ENCODE data around the gene CHTF18. TPM values are rescaled to one million over a fixed set of nuclear protein-coding genes. Genes with fewer than 3 reads are reported as not detected.

CHTF18 gene
- total and polyA plus RNA-seq, 10 of the 15 experiments (the other 5 are each of a cell fraction or from before 2014, with no cell fraction given): 1.6 to 87.8 (median 19.4) TPM

GRCh38 chr16:785563-786535, 2.6 kb upstream of the CHTF18 start:
- no peak overlapping the region for H3K27ac ChIP-seq (ENCODE audit: control insufficient read depth, insufficient read depth)
- H3K79me2 ChIP-seq (ENCODE audit: control insufficient read depth, insufficient read depth, low read length): peaks cover 24% of the 10 kb centered on the region
- 62% methylated on average over 52 of the region's 58 CpGs for WGBS (ENCODE audit: insufficient coverage, insufficient replicate concordance, low lambda C conversion rate, missing lambda C conversion rate)
- in situ Hi-C loops (cut with MboI): loop anchor here (5.0 kb wide), 2 partner anchors 44 to 74 kb away; partner anchors contain the start of gene CIAO3
- no peak overlapping the region for H3K4me3 ChIP-seq
- H3K4me2 ChIP-seq (ENCODE audit: control insufficient read depth, insufficient read depth): no peak overlapping the region; the same call in 1 of the 2 replicates
- BruUV-seq (replicated peaks): no TSS peak
- intact Hi-C loops (cut with micrococcal nuclease; ENCODE audit: unreplicated experiment): loop anchor here (1.0 to 5.0 kb wide), 2 partner anchors 44 to 75 kb away; partner anchors contain the start of gene CIAO3
- peaks cover 9% of the 10 kb centered on the region for H3K4me1 ChIP-seq (ENCODE audit: control insufficient read depth, insufficient read depth, low read length)
- no peak overlapping the region for H2AFZ ChIP-seq (ENCODE audit: control insufficient read depth, low read depth, low read length)
- H3K9ac ChIP-seq (ENCODE audit: control insufficient read depth, insufficient read depth, low read length): no peak overlapping the region
- no peaks in the 10 kb centered on the region for H3K27me3 ChIP-seq (replicated peaks in 1 of 2; ENCODE audit: control insufficient read depth in 2 of 2, insufficient read depth in 2 of 2, low read length in 1 of 2)
- ChIA-PET RAD21 (ENCODE audit: unreplicated experiment) (interaction anchor here (1.2 kb wide), 1 partner anchor 71 kb away, joined by 5 read pairs; the partner anchor contains the start of gene METRN), SMC1A (ENCODE audit: uncharacterized antibody, unreplicated experiment) (interaction anchor here (2.5 kb wide), 1 partner anchor 73 kb away, joined by 12 read pairs; no protein-coding TSS in a partner anchor), CTCF (interaction anchor here (1.0 to 5.2 kb wide), 9 partner anchors 41 to 96 kb away, joined by 3 to 32 read pairs (median 5); partner anchors contain the start of genes ANTKMT, METRN and WDR24), POLR2A (no interaction called here)
- TF ChIP-seq RFX5 (IDR thresholded peaks at IDR 0.05; ENCODE audit: low read depth, low read length) (no peak), CREB1 (IDR thresholded peaks at IDR 0.05; ENCODE audit: low read depth) (no peak), BHLHE40 (IDR thresholded peaks at IDR 0.05; ENCODE audit: borderline replicate concordance in 1 of 2, low read depth in 2 of 2, low read length in 1 of 2) (peak in 1 of 2 experiments; percentile 16; a peak in 1 of 4 replicates), RUNX3 (IDR thresholded peaks at IDR 0.05; ENCODE audit: low read length) (peak; percentile 55), SMC3 (IDR thresholded peaks at IDR 0.05; ENCODE audit: borderline replicate concordance, low read length) (peak; percentile 80), IKZF1 (conservative IDR thresholded peaks at IDR 0.05) (peak; percentile 41; the same call in 1 of the 2 replicates), RAD21 (IDR thresholded peaks at IDR 0.05; ENCODE audit: insufficient read depth, low read depth, low read length) (peak; percentile 70), CTCF (IDR thresholded peaks at IDR 0.05 in 2 of 3, conservative IDR thresholded peaks at IDR 0.05 in 1 of 3; ENCODE audit: control insufficient read depth in 2 of 3, extremely low read depth in 1 of 3, insufficient read depth in 1 of 3, low read depth in 3 of 3, low read length in 3 of 3) (peak; percentile 60 to 80 (median 74)), FOXM1 (IDR thresholded peaks at IDR 0.05; ENCODE audit: low read depth, low read length) (no peak), ZBTB33 (IDR thresholded peaks at IDR 0.05) (peak; percentile 89; the same call in 1 of the 2 replicates), YY1 (IDR thresholded peaks at IDR 0.05; ENCODE audit: low read depth, low read length) (0 out of 2 replicates have a peak, but pooled peaks have one; percentile 49)
- peak; percentile 58 for ATAC-seq
- no peaks in the 10 kb centered on the region for H3K9me3 ChIP-seq (replicated peaks; ENCODE audit: control insufficient read depth, insufficient read depth, low read length)
- H3K36me3 ChIP-seq (ENCODE audit: control insufficient read depth in 2 of 2, insufficient read depth in 2 of 2, low read length in 1 of 2): peaks cover 0 to 9% of the 10 kb centered on the region in 2 experiments; a peak in 2 of 4 replicates
- no peaks in the 10 kb centered on the region for H4K20me1 ChIP-seq (ENCODE audit: control insufficient read depth, insufficient read depth)
- no peak for FAIRE-seq
- no peak for DNase-seq (ENCODE audit: low read depth, low spot score)

All from GM12878 (cell line).